Neural cell (in vitro differentiated cells): ENCODE data around the gene CAMK2N2. TPM values are rescaled to one million over a fixed set of nuclear protein-coding genes. Genes with fewer than 3 reads are reported as not detected.

Source experiments
- H2AFZ ChIP-seq: fragments of 200-600, 300-800 bp; sonication (generic), shearing (Covaris generic); 2 replicates; pipeline ENCODE4 v1.6.0; 2014; ENCODE audit warnings: low read depth, mild to moderate bottlenecking, antibody characterized with exemption, low read length, moderate library complexity
- H3F3A ChIP-seq: fragments of 200-600 bp; shearing (Covaris generic); 2 replicates; pipeline ENCODE4 v1.6.1; 2016; ENCODE audit warnings: mild to moderate bottlenecking, moderate library complexity, mixed read lengths, antibody characterized with exemption, low read length; ENCODE audit not compliant: insufficient read depth, poor library complexity, severe bottlenecking
- H3K27ac ChIP-seq: fragments of 200-600, 300-800 bp; sonication (generic), shearing (Covaris generic); 2 replicates; pipeline ENCODE4 v1.5.1; 2014; ENCODE audit warnings: mild to moderate bottlenecking, low read length, moderate library complexity
- H3K27me3 ChIP-seq: fragments of 300-800, 200-600 bp; sonication (generic), shearing (Covaris generic); 2 replicates; pipeline ENCODE4 v1.6.0; 2014; ENCODE audit warnings: mild to moderate bottlenecking, low read depth, low read length, moderate library complexity; ENCODE audit not compliant: insufficient read depth
- H3K36me3 ChIP-seq: fragments of 300-800, 200-600 bp; sonication (generic), shearing (Covaris generic); 2 replicates; pipeline ENCODE4 v1.5.1; 2014; ENCODE audit warnings: mild to moderate bottlenecking, antibody characterized with exemption, low read length, moderate library complexity; ENCODE audit not compliant: insufficient read depth
- H3K4me2 ChIP-seq: fragments of 300-800, 200-600 bp; sonication (generic), shearing (Covaris generic); 2 replicates; pipeline ENCODE4 v1.6.0; 2014; ENCODE audit warnings: mild to moderate bottlenecking, low read length
- H3K4me3 ChIP-seq: fragments of 300-800, 200-600 bp; sonication (generic), shearing (Covaris generic); 2 replicates; pipeline ENCODE4 v1.5.1; 2014; ENCODE audit warnings: mild to moderate bottlenecking, low read length, moderate library complexity
- H3K79me2 ChIP-seq: fragments of 200-600 bp; shearing (Covaris generic); replicated peaks from 2 replicates; pipeline ENCODE4 v1.6.0; 2014; ENCODE audit warnings: mild to moderate bottlenecking, low read length, moderate library complexity; ENCODE audit not compliant: insufficient read depth
- H3K9ac ChIP-seq: fragments of 300-800, 200-600 bp; sonication (generic), shearing (Covaris generic); 2 replicates; pipeline ENCODE4 v1.6.1; 2016; ENCODE audit warnings: mild to moderate bottlenecking, low read length, mixed read lengths
- H3K9me2 ChIP-seq: fragments of 200-600 bp; shearing (Covaris generic); 2 replicates; pipeline ENCODE4 v1.6.1; 2016; ENCODE audit warnings: mild to moderate bottlenecking, low read length, mixed read lengths; ENCODE audit not compliant: insufficient read depth
- H3K9me3 ChIP-seq: fragments of 200-600, 300-800 bp; sonication (generic), shearing (Covaris generic); 2 replicates; pipeline ENCODE4 v1.6.1; 2016; ENCODE audit warnings: mild to moderate bottlenecking, mixed run types, low read length, moderate library complexity, mixed read lengths
- H4K20me1 ChIP-seq: fragments of 200-600 bp; shearing (Covaris generic); 2 replicates; pipeline ENCODE4 v1.6.1; 2016; ENCODE audit warnings: mild to moderate bottlenecking, mixed run types; ENCODE audit not compliant: insufficient read depth
- EP300 ChIP-seq: fragments of 450-650 bp; conservative IDR thresholded peaks from 2 replicates; pipeline ENCODE4 v1.6.1; 2014; ENCODE audit warnings: antibody characterized with exemption, mild to moderate bottlenecking, moderate library complexity; ENCODE audit not compliant: poor library complexity, severe bottlenecking
- EZH2 ChIP-seq: fragments of 200-600, 300-800 bp; shearing (Covaris generic), sonication (generic); IDR thresholded peaks from 2 replicates; pipeline ENCODE4 v1.6.1; 2014; ENCODE audit warnings: antibody characterized with exemption, low read length, borderline replicate concordance, mild to moderate bottlenecking; ENCODE audit not compliant: insufficient read depth, poor library complexity, severe bottlenecking
- MXI1 ChIP-seq: fragments of 450-650 bp; conservative IDR thresholded peaks from 2 replicates; pipeline ENCODE4 v1.6.1; 2014; ENCODE audit warnings: antibody characterized with exemption, mild to moderate bottlenecking; ENCODE audit not compliant: poor library complexity, severe bottlenecking
- POLR2AphosphoS5 ChIP-seq: IDR thresholded peaks from 2 replicates; pipeline ENCODE4 v1.6.1; 2012
- RAD21 ChIP-seq: fragments of 450-650 bp; conservative IDR thresholded peaks from 2 replicates; pipeline ENCODE4 v1.6.1; 2014; ENCODE audit warnings: antibody characterized with exemption, mild to moderate bottlenecking, moderate library complexity
- SMC3 ChIP-seq: fragments of 450-650 bp; conservative IDR thresholded peaks from 2 replicates; pipeline ENCODE4 v1.6.1; 2014; ENCODE audit warnings: antibody characterized with exemption, mild to moderate bottlenecking, moderate library complexity; ENCODE audit not compliant: poor library complexity
- TAF1 ChIP-seq: IDR thresholded peaks from 2 replicates; pipeline ENCODE4 v1.6.1; 2012; ENCODE audit warnings: low read depth
- polyA plus RNA-seq: library from polyadenylated mRNA; depleted of rRNA; stranded (reverse); fragments of >200 nt; gene quantifications from 2 replicates; pipeline ENCODE4 v1.2.3, GENCODE V29; 2014
- TF ChIP-seq, protein P1 (sequence below): fragments of 450-650 bp; IDR thresholded peaks from 2 replicates; pipeline ENCODE4 v1.5.1; 2014; ENCODE audit warnings: antibody characterized with exemption, mild to moderate bottlenecking, moderate library complexity; ENCODE audit not compliant: poor library complexity, severe bottlenecking
- TF ChIP-seq, protein P2 (sequence below): IDR thresholded peaks from 2 replicates; pipeline ENCODE4 v1.6.1; 2012; ENCODE audit warnings: borderline replicate concordance

Gene CAMK2N2
- polyA plus RNA-seq, 1 donor from 2014 or later, result 2.8 TPM

DNA sequence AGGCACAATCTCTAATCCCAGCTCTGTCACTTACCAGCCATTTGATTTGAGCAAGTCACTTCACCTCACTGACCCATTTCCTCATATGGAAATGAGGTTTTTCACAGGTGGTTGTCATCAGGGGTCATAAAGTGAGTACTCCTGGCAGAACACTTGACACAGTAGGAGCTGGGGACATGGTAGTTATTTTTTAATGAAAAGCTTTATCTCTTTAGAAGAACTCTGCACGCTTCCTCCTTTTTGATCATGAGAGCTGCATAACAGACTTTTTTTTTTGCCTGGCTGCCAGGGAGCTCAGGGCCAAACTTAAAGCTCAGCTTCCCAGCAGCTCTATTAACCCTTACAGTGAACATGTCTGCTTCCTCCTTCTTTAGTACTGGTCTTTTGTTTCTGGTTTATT lies 23.5 kb downstream of the CAMK2N2 start:
- no peak overlapping the region for H3K9ac ChIP-seq
- H3K9me3 ChIP-seq, result no peaks in the 10 kb centered on the region
- no peaks in the 10 kb centered on the region for H4K20me1 ChIP-seq
- H3K4me3 ChIP-seq, result no peak overlapping the region
- H3F3A ChIP-seq, result no peaks in the 10 kb centered on the region
- no peaks in the 10 kb centered on the region for H3K36me3 ChIP-seq
- no peak overlapping the region for H2AFZ ChIP-seq
- TF ChIP-seq MXI1 (no peak), RAD21 (no peak), SMC3 (no peak), EZH2 (no peak)
- TF ChIP-seq, protein P1, sequence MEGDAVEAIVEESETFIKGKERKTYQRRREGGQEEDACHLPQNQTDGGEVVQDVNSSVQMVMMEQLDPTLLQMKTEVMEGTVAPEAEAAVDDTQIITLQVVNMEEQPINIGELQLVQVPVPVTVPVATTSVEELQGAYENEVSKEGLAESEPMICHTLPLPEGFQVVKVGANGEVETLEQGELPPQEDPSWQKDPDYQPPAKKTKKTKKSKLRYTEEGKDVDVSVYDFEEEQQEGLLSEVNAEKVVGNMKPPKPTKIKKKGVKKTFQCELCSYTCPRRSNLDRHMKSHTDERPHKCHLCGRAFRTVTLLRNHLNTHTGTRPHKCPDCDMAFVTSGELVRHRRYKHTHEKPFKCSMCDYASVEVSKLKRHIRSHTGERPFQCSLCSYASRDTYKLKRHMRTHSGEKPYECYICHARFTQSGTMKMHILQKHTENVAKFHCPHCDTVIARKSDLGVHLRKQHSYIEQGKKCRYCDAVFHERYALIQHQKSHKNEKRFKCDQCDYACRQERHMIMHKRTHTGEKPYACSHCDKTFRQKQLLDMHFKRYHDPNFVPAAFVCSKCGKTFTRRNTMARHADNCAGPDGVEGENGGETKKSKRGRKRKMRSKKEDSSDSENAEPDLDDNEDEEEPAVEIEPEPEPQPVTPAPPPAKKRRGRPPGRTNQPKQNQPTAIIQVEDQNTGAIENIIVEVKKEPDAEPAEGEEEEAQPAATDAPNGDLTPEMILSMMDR, result no peak
- H3K27ac ChIP-seq, result no peak overlapping the region
- H3K4me2 ChIP-seq, result no peak overlapping the region
- no peaks in the 10 kb centered on the region for H3K9me2 ChIP-seq
- H3K79me2 ChIP-seq, result no peaks in the 10 kb centered on the region
- peaks cover 13% of the 10 kb centered on the region for H3K27me3 ChIP-seq

DNA sequence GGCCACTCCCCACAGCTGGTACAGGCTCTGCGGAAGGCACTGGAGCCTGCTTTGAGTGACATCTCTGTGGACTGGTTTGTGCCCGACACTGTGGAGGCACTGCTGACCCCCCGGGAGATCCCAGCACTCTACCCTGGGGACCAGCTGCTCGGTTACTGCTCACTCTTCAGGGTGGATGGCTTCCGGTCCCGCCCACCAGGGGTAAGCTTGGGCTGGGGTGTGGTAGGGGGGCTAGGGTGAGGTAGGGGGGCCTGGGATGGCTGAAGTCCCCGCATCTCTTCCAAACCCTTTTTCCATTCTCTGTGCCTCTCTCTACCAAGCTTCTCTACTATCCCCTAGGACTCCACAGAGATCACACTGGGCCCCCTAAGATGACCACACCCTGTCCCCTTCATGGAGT lies 24.1 kb downstream of the CAMK2N2 start:
- Histone ChIP-seq H2AFZ (no peak overlapping the region), H4K20me1 (no peaks in the 10 kb centered on the region), H3K9me3 (no peaks in the 10 kb centered on the region), H3K27ac (no peak overlapping the region), H3K79me2 (no peaks in the 10 kb centered on the region), H3K9me2 (no peaks in the 10 kb centered on the region), H3K4me2 (no peak overlapping the region), H3K36me3 (no peaks in the 10 kb centered on the region), H3K4me3 (no peak overlapping the region), H3K9ac (no peak overlapping the region), H3K27me3 (peaks cover 19% of the 10 kb centered on the region), H3F3A (no peaks in the 10 kb centered on the region)
- no peak for TF ChIP-seq EZH2
- TF ChIP-seq POLR2AphosphoS5, result no peak
- TF ChIP-seq RAD21, result no peak
- TF ChIP-seq, protein P1, result no peak
- TF ChIP-seq EP300, result no peak
- TF ChIP-seq MXI1, result no peak
- no peak for TF ChIP-seq TAF1
- TF ChIP-seq, protein P2, sequence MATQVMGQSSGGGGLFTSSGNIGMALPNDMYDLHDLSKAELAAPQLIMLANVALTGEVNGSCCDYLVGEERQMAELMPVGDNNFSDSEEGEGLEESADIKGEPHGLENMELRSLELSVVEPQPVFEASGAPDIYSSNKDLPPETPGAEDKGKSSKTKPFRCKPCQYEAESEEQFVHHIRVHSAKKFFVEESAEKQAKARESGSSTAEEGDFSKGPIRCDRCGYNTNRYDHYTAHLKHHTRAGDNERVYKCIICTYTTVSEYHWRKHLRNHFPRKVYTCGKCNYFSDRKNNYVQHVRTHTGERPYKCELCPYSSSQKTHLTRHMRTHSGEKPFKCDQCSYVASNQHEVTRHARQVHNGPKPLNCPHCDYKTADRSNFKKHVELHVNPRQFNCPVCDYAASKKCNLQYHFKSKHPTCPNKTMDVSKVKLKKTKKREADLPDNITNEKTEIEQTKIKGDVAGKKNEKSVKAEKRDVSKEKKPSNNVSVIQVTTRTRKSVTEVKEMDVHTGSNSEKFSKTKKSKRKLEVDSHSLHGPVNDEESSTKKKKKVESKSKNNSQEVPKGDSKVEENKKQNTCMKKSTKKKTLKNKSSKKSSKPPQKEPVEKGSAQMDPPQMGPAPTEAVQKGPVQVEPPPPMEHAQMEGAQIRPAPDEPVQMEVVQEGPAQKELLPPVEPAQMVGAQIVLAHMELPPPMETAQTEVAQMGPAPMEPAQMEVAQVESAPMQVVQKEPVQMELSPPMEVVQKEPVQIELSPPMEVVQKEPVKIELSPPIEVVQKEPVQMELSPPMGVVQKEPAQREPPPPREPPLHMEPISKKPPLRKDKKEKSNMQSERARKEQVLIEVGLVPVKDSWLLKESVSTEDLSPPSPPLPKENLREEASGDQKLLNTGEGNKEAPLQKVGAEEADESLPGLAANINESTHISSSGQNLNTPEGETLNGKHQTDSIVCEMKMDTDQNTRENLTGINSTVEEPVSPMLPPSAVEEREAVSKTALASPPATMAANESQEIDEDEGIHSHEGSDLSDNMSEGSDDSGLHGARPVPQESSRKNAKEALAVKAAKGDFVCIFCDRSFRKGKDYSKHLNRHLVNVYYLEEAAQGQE, result no peak
- TF ChIP-seq SMC3, result no peak
